SW 1271 (cell line): ENCODE results near the gene GTPBP3.
"Not testable (repeated sequence)": the region's sequence is repeated elsewhere in the genome, so short reads cannot be mapped to it uniquely, and the experiment has no call there.

Experiments used
- DNase-seq, 2 experiments: peaks; one replicate each; lab custom pipeline; 2025; lab: John Stamatoyannopoulos, UW

GTPBP3 gene

DNA sequence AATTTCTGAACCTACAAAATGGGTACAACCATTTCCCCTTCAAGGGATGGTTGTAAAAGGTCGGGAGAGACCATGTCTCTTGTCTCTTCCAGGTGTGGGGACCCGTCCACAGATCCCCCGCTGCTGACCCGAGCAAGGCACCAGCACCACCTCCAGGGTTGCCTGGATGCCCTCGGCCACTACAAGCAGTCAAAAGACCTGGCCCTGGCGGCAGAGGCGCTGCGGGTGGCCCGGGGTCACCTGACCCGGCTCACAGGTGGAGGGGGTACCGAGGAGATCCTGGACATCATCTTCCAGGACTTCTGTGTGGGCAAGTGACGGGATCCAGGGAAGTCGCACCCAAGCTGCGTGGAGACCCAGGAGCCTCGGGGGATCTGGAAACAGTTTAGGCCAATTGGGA is 4.0 kb downstream of the GTPBP3 start:
- no peak for DNase-seq

DNA sequence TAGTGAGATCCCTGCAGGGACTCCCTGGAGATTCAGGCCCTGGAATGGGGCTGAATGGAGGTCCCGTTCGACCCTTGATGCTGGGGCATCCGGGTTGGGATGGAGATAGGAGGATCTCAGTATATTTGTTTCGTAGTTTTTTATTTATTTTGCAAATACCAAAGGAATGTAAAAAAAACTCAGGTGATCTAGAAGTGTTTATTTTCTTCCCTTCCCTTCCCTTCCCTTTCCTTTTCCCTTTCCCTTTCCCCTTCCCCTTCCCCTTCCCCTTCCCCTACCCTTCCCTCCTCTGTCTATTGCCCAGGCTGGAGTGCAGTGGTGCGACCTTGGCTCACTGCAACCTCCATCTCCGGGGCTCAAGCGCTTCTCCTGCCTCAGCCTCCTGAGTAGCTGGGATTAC is 4.5 kb downstream of the GTPBP3 start:
- no peak for DNase-seq

DNA sequence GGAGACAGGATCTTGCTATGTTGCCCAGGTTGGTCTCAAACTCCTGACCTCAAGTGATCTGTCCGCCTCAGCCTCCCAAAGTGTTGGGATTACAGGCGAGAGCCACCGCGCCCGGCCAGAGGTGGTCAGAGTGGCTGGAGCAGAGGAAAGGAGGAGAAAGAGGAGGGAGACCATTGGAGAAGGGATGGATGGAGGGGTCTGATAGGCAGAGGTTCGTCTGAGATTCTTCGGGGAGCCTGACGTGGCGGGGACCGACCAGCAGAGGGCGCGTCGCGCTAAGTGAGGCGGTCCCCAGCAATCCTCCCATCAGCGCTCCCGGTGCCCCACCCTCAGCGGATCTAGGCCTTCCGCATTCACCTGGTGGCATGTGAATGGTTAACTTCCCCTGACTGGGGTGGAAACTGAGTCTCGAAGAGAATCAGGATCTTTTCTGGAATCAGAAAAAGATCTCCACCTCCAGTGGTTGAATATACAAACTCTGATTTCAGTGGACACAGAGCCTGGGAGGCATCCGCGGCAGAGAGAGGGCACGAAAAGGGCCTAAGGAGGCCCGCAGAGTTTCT is 8.8 kb downstream of the GTPBP3 start:
- peak in 1 of 2 experiments; percentile 67 for DNase-seq

DNA sequence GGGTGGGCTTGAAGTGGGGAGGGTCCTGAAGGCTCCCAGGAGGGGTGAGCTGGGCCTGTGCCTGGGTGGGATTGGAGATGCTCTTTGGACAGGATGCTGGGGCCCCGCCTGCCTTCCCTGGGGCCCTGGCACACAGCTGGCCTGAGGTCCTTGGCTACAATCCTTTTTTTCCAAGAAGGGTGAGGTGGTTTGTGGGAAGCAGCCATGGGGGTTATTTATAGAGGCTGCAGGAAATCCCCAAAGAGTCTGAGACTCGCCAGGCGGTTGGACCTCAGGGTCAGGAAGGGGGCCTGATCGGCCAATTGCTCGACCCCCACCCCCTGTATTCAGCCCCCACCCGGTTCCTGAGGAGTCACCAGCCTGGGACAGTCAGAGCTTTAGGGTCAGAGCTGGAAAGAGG is 10.0 kb downstream of the GTPBP3 start:
- no peak for DNase-seq

DNA sequence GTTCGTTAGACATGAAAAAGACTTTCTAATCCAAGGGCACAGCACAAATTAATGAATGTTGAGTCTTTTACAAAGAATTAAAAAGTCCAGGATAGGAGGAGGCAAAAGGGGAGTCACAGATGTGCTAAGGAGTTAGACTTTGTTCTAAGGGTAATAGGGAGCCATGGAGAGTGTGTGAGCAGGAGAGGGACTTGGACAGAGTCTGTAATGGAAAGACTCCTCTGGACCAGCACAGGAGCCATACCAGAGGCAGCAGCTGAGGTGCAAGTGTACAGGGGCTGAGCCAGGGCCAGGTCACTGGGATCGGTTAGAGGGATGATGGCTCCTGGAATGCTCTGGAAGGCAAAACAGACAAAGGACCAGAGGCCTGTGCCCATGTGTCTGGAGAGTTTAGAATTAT is 10.5 kb downstream of the GTPBP3 start:
- no peak for DNase-seq

DNA sequence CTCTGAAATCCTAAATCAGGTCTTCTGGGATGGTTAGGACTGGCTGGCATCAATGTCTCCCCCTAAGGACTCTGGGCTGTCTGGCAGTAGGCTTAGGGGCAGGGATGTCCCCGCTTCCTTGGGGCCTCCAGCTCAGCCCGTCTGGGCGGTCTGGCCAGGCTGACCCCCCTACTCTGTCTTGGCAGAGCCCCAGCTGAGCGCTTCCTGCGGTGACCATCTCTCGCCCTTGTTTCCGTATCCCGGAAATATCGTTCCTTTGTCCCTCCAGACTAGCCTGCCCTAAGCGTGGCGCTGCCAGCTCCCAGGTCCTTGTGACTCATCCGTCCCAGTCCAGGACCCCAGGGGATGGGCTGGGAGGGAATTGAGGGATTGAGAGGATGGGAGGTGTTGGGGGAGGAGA is 11.3 kb downstream of the GTPBP3 start:
- peak in 1 of 2 experiments; percentile 39 for DNase-seq

DNA sequence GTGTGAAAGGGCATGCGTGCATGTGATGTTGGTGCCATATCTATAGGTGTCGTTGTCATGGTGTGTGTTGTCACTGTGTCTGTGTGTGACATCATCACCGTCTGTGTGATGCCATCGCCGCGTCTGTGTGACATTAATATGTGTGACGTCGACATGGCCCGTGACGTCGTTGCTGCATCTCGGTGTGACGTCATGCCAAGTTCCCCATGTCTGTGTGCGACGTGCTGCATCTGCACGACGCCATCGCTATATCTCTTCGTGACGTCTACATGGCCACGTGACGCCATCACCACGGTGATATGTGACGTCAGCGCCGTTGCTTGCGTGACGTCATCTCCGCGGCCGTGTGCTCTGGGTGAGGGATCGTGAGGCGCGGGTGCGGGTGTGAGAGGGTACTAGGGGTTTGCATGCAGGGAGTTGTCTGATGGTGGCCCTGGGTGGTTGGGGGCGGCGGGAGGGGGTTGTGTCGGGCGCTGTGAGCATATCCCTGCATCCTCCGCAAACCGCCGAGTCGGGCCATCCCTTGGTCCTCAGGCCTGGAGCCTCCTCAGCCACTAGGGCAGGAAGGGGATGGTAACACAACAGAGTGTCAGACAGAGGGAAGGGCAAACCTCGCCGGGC is 14.6 kb downstream of the GTPBP3 start:
- DNase-seq = no peak

DNA sequence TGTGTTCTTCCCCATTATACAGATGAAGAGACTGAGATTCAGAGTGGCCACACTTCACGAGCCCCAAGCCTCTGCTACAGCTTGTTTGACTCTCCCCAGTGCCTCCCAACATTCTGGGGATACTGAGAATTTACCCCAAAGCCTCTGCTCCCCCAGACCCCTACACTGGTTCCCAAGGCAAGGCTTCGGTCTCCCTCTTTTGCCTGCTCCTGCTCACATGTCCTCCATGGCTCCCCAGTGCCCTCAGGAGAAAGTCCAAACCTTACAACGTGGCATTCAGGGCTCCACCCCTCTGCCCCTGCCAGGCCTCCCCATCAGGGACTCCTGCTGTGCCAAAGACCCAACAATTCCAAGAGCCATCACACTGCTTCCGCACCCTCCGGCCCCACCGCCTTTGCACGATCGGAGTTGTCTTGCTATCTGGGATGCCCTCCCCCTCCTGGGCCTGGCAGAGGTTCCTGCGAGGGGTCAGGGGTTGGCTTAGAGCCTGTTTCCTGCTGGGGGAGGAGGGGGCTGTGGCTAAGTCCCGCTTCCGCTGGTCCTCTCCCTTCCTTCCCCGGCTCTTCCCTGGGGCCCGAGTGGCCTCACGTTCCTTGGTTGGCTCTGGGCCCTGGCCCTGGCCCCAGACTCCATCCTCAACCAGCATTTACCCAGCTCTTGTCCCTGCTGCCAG is 15.4 kb downstream of the GTPBP3 start:
- DNase-seq = no peak

DNA sequence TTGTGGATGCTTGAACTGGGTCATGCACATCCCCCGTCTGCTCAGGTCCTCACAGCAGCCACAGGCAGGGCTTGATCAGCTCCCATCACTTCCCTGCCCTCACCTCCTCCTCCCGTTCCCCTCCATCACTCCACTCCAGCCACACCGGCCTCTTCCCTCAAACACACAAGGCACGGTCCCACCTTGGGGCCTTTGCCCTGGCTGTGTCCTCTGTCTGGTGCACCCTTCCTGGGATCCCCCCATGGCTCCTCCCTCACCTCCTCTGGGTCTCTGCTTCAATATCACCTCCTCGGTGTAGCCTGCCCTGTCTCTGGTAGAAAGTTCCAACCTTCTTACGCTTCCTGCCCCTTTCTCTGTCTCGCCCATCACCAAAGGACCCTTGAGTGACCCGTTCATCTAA is 16.0 kb downstream of the GTPBP3 start:
- no peak for DNase-seq

DNA sequence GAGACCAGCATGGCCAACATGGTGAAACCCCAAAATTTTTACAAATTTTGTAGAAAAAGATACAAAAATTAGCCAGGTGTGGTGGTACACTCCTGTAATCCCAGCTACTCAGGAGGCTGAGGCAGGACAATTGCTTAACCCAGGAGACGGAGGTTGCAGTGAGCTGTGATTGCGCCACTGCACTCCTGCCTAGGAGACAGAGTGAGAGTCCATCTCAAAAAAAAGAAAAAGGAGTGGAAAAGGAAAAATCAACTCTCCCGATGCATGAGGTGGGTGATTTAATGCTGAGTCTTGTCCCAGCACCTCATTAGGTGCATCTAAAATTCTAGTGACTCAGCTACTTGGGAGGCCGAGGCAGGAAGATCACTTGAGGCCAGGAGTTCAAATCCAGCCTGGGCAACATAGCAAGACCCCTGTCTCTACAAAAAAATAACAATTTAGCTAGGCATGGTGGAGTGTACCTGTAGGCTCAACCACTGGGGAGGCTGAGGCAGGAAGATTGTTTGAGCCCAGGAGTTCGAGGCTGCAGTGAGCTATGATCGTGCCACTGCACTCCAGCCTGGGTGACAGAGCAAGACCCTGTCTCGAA is 19.8 kb downstream of the GTPBP3 start:
- DNase-seq = no peak

DNA sequence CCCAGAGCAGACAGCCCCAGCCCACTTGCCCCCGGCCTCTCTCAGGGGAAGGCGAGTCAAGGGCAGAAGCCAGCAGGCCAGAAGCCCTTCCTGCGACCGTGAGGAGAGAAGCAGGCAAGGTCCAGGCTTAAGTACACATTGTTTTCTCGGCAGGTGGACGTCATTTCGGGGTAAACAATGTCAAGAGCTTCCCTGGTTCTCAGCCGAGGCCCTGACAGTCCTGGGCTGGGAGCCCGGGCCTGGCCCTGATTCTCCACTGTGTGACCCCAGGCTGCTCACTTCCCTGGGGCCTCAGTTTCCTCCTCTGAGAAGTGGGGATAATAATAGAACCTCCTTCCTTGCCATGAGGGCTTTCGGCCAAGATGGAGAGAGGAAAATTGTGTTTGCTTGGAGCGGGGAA is 20.4 kb downstream of the GTPBP3 start:
- DNase-seq = no peak

DNA sequence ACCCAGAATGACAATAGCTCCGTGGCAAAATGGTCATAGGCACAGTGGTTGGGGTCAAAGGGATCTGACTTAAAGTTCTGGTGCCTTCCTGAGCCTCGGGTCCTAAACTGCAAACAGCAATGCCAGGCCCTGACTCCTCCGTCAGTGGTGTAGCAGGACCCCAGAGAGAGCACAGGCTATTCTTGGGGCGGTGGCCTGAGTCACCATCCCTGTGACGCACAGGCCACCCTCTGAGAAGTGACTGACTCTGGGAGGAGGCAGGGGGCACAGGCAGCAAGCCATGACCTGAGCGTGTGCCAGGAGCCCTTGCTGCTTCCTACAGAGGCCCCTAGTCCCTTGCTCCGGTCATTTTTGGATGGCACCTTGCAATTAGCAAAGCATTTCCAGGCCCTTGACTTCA is 21.0 kb downstream of the GTPBP3 start:
- DNase-seq = peak in 1 of 2 experiments; percentile 15

DNA sequence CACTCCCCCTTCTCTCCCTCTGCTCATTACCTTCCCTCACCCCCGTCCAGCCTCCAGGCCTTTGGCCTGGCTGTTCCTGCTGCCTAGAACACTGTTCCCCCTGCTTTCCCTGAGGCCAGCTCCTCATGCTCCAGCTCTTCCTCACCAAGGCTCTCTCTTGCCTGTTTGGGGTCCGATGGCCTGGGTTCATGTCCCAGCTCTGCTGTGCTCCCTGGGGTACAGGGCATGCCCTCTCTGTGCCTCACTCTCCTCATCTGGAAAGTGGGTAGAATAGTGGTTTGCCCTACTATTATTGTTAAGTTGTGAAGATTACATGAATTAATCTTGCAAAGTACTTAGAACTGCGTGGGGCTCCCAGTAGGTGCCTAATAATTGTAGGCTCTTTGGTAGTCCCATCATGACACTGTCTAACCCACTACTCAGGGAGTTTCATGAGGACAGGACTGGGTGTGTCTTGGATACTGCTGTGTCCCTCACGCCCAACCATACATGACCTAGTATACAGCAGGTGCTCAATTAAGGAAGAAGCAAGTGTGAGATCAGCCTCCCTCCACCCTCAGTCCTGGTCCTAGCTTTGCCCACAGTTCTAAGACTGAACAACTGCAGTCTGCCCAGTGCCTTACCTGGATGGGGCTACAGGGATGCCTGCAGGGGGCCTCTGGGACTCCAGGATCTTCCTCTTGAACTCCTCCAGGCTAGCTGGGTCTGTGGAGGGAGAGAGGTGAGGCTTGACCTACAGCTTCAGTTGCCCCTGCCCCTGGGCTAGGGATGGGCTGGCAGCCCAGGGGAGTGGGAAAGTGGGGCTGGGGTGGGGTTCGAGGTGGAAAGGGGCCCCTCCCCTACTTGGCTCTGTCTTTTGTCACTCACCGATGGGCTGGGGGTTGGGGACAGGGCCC is 22.8 kb downstream of the GTPBP3 start:
- no peak for DNase-seq

DNA sequence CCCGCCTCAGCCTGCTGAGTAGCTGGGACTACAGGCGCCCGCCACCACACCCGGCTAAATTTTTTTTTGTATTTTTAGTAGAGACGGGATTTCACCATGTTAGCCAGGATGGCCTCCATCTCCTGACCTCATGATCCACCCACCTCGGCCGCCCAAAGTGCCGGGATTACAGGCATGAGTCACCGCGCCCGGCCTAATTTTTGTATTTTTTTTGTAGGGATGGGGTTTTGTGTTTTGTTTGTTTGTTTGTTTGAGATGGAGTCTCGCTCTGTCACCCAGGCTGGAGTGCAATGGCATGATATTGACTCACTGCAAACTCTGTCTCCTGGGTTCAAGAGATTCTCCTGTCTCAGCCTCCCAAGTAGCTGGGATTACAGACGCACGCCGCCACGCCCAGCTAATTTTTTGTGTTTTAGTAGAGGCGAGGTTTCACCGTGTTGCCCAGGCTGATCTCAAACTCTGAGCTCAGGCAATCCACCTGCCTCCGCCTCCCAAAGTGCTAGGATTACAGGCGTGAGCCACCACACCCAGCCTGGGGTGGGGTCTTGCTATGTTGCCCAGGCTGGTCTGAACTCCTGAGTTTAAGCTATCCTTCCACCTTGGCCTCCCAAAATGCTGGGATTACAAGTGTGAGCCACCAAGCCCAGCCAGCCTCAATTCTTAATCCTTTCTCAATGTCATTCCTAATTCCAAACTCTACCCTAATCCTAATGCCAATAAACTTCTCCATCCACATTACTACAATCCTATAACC is 26.7 kb downstream of the GTPBP3 start:
- DNase-seq = not testable (repeated sequence)

DNA sequence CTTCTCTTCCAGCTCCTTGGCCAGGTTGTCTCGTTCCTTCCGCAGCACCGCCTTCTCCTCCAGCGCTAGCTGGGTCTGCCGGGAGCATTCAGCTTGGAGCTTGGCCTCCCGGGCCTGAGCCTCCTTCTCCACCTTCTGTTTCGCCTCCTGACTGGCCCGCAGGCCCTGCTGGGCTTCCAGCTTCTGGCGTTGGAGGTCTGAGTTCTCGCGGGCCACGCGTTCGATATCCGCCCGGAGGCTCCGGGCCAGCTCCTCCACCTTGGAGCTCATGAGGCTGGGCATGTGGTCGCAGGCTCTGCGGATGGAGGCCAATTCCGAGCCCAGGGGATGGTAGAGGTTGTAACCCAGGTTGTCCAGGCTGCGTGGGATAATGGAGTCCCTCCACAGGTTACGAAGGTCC is 28.0 kb downstream of the GTPBP3 start:
- DNase-seq = no peak

DNA sequence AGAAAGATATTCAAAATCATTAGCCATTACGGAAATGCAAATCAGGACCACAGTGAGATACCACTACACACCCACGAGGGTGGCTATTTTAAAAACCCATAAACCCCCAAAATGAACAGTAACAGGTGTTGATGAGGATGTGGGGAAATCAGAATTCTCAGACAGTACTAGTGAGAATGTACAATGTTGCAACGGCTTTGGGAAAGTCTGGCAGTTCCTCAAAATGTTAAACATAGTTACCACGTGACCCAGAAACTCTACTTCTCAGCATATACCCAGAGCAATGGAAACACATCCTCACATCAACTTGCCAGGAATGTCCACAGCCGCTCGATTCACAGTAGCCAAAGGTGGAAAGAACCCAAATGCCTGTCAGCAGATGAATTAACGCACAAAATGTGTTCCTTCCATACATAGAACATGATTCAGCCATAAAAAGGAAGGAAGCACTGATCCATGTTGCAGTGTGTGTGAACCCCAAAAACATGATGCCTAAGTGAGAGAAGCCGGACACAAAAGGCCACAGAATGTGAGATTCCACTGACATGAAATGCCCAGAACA is 32.8 kb downstream of the GTPBP3 start:
- no peak for DNase-seq

DNA sequence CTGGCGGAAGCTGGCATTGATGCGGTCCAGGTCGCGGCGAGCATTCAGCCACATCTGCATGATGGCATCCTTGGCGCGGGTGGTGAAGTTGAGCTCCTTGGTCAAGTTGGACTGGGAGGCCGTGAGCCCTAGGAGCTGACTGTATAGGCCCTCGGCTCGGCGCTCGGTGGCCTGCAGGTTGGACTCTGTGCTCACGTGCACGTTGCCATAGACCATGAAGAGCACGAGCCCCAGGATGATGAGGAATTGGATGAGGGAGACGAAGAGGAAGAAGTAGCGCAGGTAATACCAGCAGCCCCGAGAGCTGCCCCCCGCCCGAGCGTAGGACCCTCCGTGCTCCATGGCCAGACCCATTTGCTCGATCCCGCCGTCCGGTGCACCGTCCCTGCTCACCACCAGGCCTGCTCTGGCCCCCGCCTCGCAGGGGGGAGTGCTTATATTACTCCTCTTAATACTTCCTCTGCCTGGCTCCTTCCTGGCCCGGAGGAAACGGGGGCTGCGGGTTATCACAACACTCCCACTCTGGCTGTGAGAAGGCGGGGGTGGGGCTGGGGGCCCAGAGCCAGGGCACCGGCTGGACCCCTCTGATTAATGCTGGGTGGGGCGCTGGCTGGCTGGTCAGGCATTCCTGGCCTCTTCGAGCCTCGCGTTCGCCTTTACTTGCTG is 39.7 kb downstream of the GTPBP3 start, which contains the start of gene PLVAP:
PLVAP (minus strand) TSS at position 408 of the 666 bp plus-strand sequence; CDS start at position 354, 54 bp downstream.
- no peak for DNase-seq

DNA sequence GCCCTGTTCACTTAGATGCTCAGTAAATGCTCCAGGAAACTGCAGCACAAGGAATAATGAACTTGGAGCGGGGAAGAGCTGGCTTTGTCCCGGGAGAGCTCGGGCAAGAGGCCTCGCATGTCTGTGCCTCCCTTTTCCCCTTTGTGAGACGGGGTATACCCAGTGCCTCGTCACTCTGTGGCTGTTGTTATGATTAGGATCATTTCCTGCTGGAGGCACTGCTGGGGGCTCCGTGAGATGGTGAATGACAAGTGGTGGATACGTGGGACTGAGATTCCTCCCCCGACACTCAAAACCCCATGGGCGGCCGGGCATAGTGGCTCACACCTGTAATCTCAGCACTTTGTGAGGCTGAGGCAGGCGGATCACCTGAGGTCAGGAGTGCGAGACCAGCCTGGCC is 40.9 kb downstream of the GTPBP3 start:
- no peak for DNase-seq

DNA sequence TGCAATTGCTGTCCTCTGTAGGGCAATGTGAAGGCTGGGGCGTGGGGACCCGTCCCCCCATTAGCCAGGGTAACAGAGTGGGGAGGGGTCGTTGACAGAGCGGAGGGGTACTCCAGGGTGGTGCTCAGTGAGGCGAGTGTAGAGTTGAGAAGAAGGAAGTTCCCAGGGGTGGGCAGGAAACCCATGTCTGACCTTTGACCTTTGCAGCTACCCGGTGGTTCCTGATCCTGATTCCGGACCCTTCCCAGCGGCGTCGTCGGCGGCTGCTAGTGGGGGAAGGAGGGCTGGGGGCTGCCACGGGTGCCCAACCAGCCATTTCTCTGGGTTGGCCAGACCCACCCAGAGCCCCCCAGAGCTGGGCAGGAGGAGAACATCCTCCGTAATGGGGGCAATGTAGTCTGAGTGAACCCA is 41.9 kb downstream of the GTPBP3 start:
- DNase-seq = no peak

DNA sequence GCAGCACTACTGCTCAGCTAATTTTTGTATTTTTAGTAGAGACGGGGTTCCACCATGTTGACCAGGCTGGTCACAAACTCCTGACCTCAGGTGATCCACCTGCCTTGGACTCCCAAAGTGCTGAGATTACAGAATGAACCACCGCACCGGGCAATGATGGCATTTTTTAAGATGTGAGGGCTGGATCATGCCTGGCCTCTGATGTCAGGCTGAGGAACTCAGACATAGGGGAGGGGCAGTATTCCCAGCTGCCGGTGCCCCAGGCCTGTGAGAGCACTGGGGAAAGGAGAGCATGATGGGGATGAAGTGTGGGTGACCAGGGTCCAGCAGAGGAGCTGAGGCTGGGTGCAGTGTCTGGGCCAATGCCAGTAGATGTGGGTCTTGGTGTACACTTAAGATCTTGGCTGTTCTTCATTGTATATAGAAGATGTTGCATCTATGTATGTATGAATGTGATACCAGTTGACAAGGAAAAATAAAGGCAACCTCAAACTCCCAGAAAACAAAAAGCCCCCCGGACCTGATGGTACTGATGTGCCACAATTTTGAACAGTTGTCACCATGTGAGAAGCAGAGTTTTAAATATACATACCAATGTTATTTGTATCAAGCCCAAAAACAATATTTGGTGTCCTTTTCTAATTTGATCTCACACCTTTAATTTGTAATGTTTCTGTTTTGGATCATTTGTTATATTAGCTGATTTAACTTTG is 43.2 kb downstream of the GTPBP3 start:
- no peak for DNase-seq
